ENCODE data around the gene RFX6.

GRCh38 chr6:116876107-116876506 is 935 bp upstream of the RFX6 start:
- TF ChIP-seq, protein P1, sequence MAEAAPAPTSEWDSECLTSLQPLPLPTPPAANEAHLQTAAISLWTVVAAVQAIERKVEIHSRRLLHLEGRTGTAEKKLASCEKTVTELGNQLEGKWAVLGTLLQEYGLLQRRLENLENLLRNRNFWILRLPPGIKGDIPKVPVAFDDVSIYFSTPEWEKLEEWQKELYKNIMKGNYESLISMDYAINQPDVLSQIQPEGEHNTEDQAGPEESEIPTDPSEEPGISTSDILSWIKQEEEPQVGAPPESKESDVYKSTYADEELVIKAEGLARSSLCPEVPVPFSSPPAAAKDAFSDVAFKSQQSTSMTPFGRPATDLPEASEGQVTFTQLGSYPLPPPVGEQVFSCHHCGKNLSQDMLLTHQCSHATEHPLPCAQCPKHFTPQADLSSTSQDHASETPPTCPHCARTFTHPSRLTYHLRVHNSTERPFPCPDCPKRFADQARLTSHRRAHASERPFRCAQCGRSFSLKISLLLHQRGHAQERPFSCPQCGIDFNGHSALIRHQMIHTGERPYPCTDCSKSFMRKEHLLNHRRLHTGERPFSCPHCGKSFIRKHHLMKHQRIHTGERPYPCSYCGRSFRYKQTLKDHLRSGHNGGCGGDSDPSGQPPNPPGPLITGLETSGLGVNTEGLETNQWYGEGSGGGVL (tag by site-specific recombination; IDR thresholded peaks at IDR 0.05) = no peak
- TF ChIP-seq, protein P2, sequence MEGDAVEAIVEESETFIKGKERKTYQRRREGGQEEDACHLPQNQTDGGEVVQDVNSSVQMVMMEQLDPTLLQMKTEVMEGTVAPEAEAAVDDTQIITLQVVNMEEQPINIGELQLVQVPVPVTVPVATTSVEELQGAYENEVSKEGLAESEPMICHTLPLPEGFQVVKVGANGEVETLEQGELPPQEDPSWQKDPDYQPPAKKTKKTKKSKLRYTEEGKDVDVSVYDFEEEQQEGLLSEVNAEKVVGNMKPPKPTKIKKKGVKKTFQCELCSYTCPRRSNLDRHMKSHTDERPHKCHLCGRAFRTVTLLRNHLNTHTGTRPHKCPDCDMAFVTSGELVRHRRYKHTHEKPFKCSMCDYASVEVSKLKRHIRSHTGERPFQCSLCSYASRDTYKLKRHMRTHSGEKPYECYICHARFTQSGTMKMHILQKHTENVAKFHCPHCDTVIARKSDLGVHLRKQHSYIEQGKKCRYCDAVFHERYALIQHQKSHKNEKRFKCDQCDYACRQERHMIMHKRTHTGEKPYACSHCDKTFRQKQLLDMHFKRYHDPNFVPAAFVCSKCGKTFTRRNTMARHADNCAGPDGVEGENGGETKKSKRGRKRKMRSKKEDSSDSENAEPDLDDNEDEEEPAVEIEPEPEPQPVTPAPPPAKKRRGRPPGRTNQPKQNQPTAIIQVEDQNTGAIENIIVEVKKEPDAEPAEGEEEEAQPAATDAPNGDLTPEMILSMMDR (tag by site-specific recombination; IDR thresholded peaks at IDR 0.05) = no peak
- TF ChIP-seq ZNF138 (tag by site-specific recombination; IDR thresholded peaks at IDR 0.05; ENCODE audit: borderline replicate concordance) (no peak), YY1 (tag by site-specific recombination; IDR thresholded peaks at IDR 0.05) (no peak), ZNF174 (tag by site-specific recombination; IDR thresholded peaks at IDR 0.05) (no peak), TCF7L2 (IDR thresholded peaks at IDR 0.05; ENCODE audit: borderline replicate concordance, low read depth, low read length) (no peak)

Data from HEK293 (cell line).